IMR-90 (cell line): Measurements from ENCODE around the gene GCNA.

Experiments used
- BHLHE40 ChIP-seq: fragments of 150-350 bp; IDR thresholded peaks from 2 replicates; pipeline ENCODE4 v1.6.1; 2016; ENCODE audit warnings: mild to moderate bottlenecking, low read depth, low read length
- CTCF ChIP-seq: conservative IDR thresholded peaks from 2 replicates; pipeline ENCODE4 v1.5.1; 2012; ENCODE audit warnings: mild to moderate bottlenecking, low read depth, low read length, improper control_type of control experiment
- POLR2A ChIP-seq: IDR thresholded peaks from 2 replicates; pipeline ENCODE4 v1.6.1; 2012; ENCODE audit warnings: mild to moderate bottlenecking, low read depth, low read length
- RAD21 ChIP-seq: IDR thresholded peaks from 2 replicates; pipeline ENCODE4 v1.6.1; 2012; ENCODE audit warnings: low read length, improper control_type of control experiment
- RCOR1 ChIP-seq: IDR thresholded peaks from 2 replicates; pipeline ENCODE4 v1.6.1; 2012; ENCODE audit warnings: mild to moderate bottlenecking, low read length, improper control_type of control experiment; ENCODE audit not compliant: insufficient replicate concordance

GRCh38 chrX:71565474-71566041, 12.7 kb upstream of the GCNA start:
- TF ChIP-seq CTCF (no peak), BHLHE40 (no peak), POLR2A (no peak), RAD21 (no peak), RCOR1 (no peak)
